ENCODE data around the gene ARHGAP15.

ARHGAP15 gene

GRCh38 chr2:143689541-143689940 lies 560.3 kb downstream of the ARHGAP15 start:
- no peaks in the 10 kb centered on the region for H3K9me3 ChIP-seq (ENCODE audit: insufficient read depth, low read length)
- H3K36me3 ChIP-seq (ENCODE audit: insufficient read depth, insufficient read length, low read length), result no peaks in the 10 kb centered on the region
- no peaks in the 10 kb centered on the region for H3K4me1 ChIP-seq (ENCODE audit: insufficient read depth, insufficient read length)
- no peak overlapping the region for H3K4me3 ChIP-seq (ENCODE audit: insufficient read length, low read depth)
- no peak for DNase-seq (ENCODE audit: low read depth, low spot score)
- H3K27me3 ChIP-seq (ENCODE audit: insufficient read depth, insufficient read length), result no peaks in the 10 kb centered on the region
- TF ChIP-seq YY1 (IDR thresholded peaks at IDR 0.05; ENCODE audit: insufficient read depth, insufficient read length) (no peak), ZNF274 (IDR thresholded peaks at IDR 0.05; ENCODE audit: low read depth, low read length) (no peak), SUZ12 (IDR thresholded peaks at IDR 0.05; ENCODE audit: extremely low read depth, insufficient read depth, insufficient read length) (no peak)
- no peak overlapping the region for H3K9ac ChIP-seq (ENCODE audit: insufficient read length, low read depth)

- TF ChIP-seq YY1 (IDR thresholded peaks at IDR 0.05; ENCODE audit: insufficient read depth, insufficient read length) (no peak), SUZ12 (IDR thresholded peaks at IDR 0.05; ENCODE audit: extremely low read depth, insufficient read depth, insufficient read length) (no peak), ZNF274 (IDR thresholded peaks at IDR 0.05; ENCODE audit: low read depth, low read length) (no peak)
Observed at GRCh38 chr2:143690235-143690634, 561.0 kb downstream of the ARHGAP15 start.

GRCh38 chr2:143691121-143691520 lies 561.9 kb downstream of the ARHGAP15 start:
- DNase-seq (ENCODE audit: low read depth, low spot score), result no peak
- TF ChIP-seq YY1 (IDR thresholded peaks at IDR 0.05; ENCODE audit: insufficient read depth, insufficient read length) (no peak), SUZ12 (IDR thresholded peaks at IDR 0.05; ENCODE audit: extremely low read depth, insufficient read depth, insufficient read length) (no peak), ZNF274 (IDR thresholded peaks at IDR 0.05; ENCODE audit: low read depth, low read length) (no peak)
- H3K4me3 ChIP-seq (ENCODE audit: insufficient read length, low read depth), result no peak overlapping the region
- no peak overlapping the region for H3K9ac ChIP-seq (ENCODE audit: insufficient read length, low read depth)
- H3K9me3 ChIP-seq (ENCODE audit: insufficient read depth, low read length), result no peaks in the 10 kb centered on the region
- H3K36me3 ChIP-seq (ENCODE audit: insufficient read depth, insufficient read length, low read length), result no peaks in the 10 kb centered on the region
- H3K27me3 ChIP-seq (ENCODE audit: insufficient read depth, insufficient read length), result no peaks in the 10 kb centered on the region
- no peaks in the 10 kb centered on the region for H3K4me1 ChIP-seq (ENCODE audit: insufficient read depth, insufficient read length)

More at GRCh38 chr2:143690235-143690634, 561.0 kb downstream of the ARHGAP15 start:
- Histone ChIP-seq H3K9ac (ENCODE audit: insufficient read length, low read depth) (no peak overlapping the region), H3K4me1 (ENCODE audit: insufficient read depth, insufficient read length) (no peaks in the 10 kb centered on the region), H3K36me3 (ENCODE audit: insufficient read depth, insufficient read length, low read length) (no peaks in the 10 kb centered on the region), H3K9me3 (ENCODE audit: insufficient read depth, low read length) (no peaks in the 10 kb centered on the region), H3K27me3 (ENCODE audit: insufficient read depth, insufficient read length) (no peaks in the 10 kb centered on the region), H3K4me3 (ENCODE audit: insufficient read length, low read depth) (no peak overlapping the region)
- DNase-seq (ENCODE audit: low read depth, low spot score), result no peak

GRCh38 chr2:143692162-143692561 lies 562.9 kb downstream of the ARHGAP15 start:
- Histone ChIP-seq H3K4me1 (ENCODE audit: insufficient read depth, insufficient read length) (no peaks in the 10 kb centered on the region), H3K27me3 (ENCODE audit: insufficient read depth, insufficient read length) (no peaks in the 10 kb centered on the region), H3K36me3 (ENCODE audit: insufficient read depth, insufficient read length, low read length) (no peaks in the 10 kb centered on the region), H3K9ac (ENCODE audit: insufficient read length, low read depth) (no peak overlapping the region), H3K9me3 (ENCODE audit: insufficient read depth, low read length) (no peaks in the 10 kb centered on the region), H3K4me3 (ENCODE audit: insufficient read length, low read depth) (no peak overlapping the region)
- no peak for DNase-seq (ENCODE audit: low read depth, low spot score)
- TF ChIP-seq SUZ12 (IDR thresholded peaks at IDR 0.05; ENCODE audit: extremely low read depth, insufficient read depth, insufficient read length) (no peak), YY1 (IDR thresholded peaks at IDR 0.05; ENCODE audit: insufficient read depth, insufficient read length) (no peak), ZNF274 (IDR thresholded peaks at IDR 0.05; ENCODE audit: low read depth, low read length) (no peak)

- H3K36me3 ChIP-seq (ENCODE audit: insufficient read depth, insufficient read length, low read length), result no peaks in the 10 kb centered on the region
- H3K9ac ChIP-seq (ENCODE audit: insufficient read length, low read depth), result no peak overlapping the region
- no peak overlapping the region for H3K4me3 ChIP-seq (ENCODE audit: insufficient read length, low read depth)
- TF ChIP-seq YY1 (IDR thresholded peaks at IDR 0.05; ENCODE audit: insufficient read depth, insufficient read length) (no peak), ZNF274 (IDR thresholded peaks at IDR 0.05; ENCODE audit: low read depth, low read length) (no peak), SUZ12 (IDR thresholded peaks at IDR 0.05; ENCODE audit: extremely low read depth, insufficient read depth, insufficient read length) (no peak)
- H3K4me1 ChIP-seq (ENCODE audit: insufficient read depth, insufficient read length), result no peaks in the 10 kb centered on the region
- no peak for DNase-seq (ENCODE audit: low read depth, low spot score)
- no peaks in the 10 kb centered on the region for H3K9me3 ChIP-seq (ENCODE audit: insufficient read depth, low read length)
- H3K27me3 ChIP-seq (ENCODE audit: insufficient read depth, insufficient read length), result no peaks in the 10 kb centered on the region
Observed at GRCh38 chr2:143692967-143693366, 563.7 kb downstream of the ARHGAP15 start.

- no peak for DNase-seq (ENCODE audit: low read depth, low spot score)
- TF ChIP-seq ZNF274 (IDR thresholded peaks at IDR 0.05; ENCODE audit: low read depth, low read length) (no peak), SUZ12 (IDR thresholded peaks at IDR 0.05; ENCODE audit: extremely low read depth, insufficient read depth, insufficient read length) (no peak), YY1 (IDR thresholded peaks at IDR 0.05; ENCODE audit: insufficient read depth, insufficient read length) (no peak)
- Histone ChIP-seq H3K9me3 (ENCODE audit: insufficient read depth, low read length) (no peaks in the 10 kb centered on the region), H3K4me1 (ENCODE audit: insufficient read depth, insufficient read length) (no peaks in the 10 kb centered on the region), H3K9ac (ENCODE audit: insufficient read length, low read depth) (no peak overlapping the region), H3K27me3 (ENCODE audit: insufficient read depth, insufficient read length) (no peaks in the 10 kb centered on the region), H3K36me3 (ENCODE audit: insufficient read depth, insufficient read length, low read length) (no peaks in the 10 kb centered on the region), H3K4me3 (ENCODE audit: insufficient read length, low read depth) (no peak overlapping the region)
Observed at GRCh38 chr2:143694335-143694734, 565.1 kb downstream of the ARHGAP15 start.

- H3K4me1 ChIP-seq (ENCODE audit: insufficient read depth, insufficient read length), result no peaks in the 10 kb centered on the region
- DNase-seq (ENCODE audit: low read depth, low spot score), result no peak
- no peak for TF ChIP-seq YY1 (IDR thresholded peaks at IDR 0.05; ENCODE audit: insufficient read depth, insufficient read length)
- TF ChIP-seq ZNF274 (IDR thresholded peaks at IDR 0.05; ENCODE audit: low read depth, low read length), result no peak
- no peak for TF ChIP-seq SUZ12 (IDR thresholded peaks at IDR 0.05; ENCODE audit: extremely low read depth, insufficient read depth, insufficient read length)
- H3K9ac ChIP-seq (ENCODE audit: insufficient read length, low read depth), result no peak overlapping the region
- H3K27me3 ChIP-seq (ENCODE audit: insufficient read depth, insufficient read length), result no peaks in the 10 kb centered on the region
- H3K4me3 ChIP-seq (ENCODE audit: insufficient read length, low read depth), result no peak overlapping the region
- no peaks in the 10 kb centered on the region for H3K36me3 ChIP-seq (ENCODE audit: insufficient read depth, insufficient read length, low read length)
- no peaks in the 10 kb centered on the region for H3K9me3 ChIP-seq (ENCODE audit: insufficient read depth, low read length)
Observed at GRCh38 chr2:143696651-143697050, 567.4 kb downstream of the ARHGAP15 start.

Measured in NT2/D1 (cell line).